ENCODE measurements around the gene SNX20.

Gene SNX20

GRCh38 chr16:50635505-50636392 lies 45.4 kb downstream of the SNX20 start:
- DNase-seq (ENCODE audit: low read depth), result no peak

DNA sequence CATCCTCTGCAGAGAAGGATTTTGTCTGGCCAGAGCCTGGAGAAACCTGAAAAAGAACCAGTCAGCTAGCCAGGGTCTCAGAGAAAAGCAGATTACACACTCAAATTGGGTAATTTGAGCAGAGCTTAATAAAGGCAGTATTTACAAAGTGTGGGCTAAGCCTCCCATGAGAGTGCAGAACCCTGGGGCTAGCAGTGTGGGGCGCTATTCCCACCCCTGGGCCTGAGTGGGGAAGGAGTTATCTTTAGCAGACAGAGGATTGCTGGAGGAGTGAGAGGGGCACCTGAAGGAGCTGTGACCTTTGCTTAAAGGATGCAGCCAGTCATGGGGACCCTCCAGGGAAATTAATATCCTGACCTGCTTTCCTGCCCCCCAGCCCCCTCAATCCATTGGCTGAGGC lies 46.2 kb downstream of the SNX20 start:
- no peak for DNase-seq (ENCODE audit: low read depth)

DNA sequence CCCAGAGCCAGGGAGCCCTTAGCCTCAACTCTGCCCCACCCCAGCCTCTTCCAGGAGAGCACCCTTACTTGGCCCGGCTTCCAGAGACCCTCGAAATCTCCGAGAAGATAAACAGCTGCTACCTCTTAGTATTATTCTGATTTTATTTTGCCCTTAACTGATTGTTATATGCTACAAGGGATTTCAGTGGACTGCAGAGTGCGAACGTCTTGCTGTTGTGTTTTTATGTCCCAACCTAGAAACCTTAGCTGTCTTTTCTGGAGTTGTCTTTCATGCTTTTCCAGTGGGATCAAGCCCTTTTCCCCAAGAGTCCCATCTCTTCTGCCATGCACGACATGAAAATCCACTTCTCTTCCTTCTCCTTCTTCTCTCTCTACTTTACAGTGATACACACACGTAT lies 47.0 kb downstream of the SNX20 start:
- DNase-seq (ENCODE audit: low read depth), result no peak

- no peak for DNase-seq (ENCODE audit: low read depth)
Observed at GRCh38 chr16:50632927-50633800, 47.9 kb downstream of the SNX20 start.

GRCh38 chr16:50631985-50632576 lies 49.0 kb downstream of the SNX20 start:
- DNase-seq (ENCODE audit: low read depth), result no peak

GRCh38 chr16:50631249-50631984 lies 49.7 kb downstream of the SNX20 start:
- DNase-seq (ENCODE audit: low read depth), result no peak

GRCh38 chr16:50630394-50631020 lies 50.6 kb downstream of the SNX20 start:
- no peak for DNase-seq (ENCODE audit: low read depth)

DNA sequence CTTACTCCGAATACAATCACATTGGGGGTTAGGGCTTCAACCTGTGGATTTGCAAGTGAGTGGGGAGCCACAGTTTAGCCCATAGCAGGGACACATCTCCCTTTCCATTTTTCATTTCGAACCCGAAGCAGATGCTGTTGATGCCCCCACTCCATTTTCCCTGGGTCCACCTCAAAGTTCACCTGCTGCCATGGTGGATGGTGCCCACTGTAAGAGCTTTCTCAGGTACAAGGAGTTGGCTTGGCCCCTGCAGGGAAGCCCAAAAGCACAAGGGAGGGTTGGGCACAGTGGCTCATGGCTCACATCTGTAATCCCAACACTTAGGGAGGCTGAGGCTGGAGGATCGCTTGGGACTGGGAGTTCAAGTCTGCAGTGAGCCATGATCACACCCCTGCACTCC lies 51.8 kb downstream of the SNX20 start:
- DNase-seq (ENCODE audit: low read depth), result no peak

- DNase-seq (ENCODE audit: low read depth), result no peak
Observed at GRCh38 chr16:50628156-50628802, 52.8 kb downstream of the SNX20 start.

DNA sequence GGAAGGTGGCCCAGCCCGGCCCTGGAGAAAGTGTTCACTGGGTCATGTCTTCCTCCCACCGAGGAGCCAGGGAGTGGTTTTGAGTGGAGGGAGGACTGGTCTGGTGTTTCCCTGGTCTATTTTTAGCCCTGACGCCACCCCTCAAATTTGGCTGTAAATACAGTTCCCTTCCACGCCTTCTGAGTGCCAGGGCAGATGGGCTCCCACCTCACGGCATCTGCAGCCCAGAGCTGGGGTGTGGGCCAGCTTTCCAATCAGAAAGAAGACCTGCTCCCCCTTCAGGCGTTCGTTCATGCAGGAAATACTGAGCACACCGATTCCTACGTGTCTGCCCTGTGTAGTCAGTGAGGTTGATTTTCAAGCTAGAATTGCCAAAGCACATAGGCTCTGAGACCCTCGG lies 53.7 kb downstream of the SNX20 start:
- no peak for DNase-seq (ENCODE audit: low read depth)

DNA sequence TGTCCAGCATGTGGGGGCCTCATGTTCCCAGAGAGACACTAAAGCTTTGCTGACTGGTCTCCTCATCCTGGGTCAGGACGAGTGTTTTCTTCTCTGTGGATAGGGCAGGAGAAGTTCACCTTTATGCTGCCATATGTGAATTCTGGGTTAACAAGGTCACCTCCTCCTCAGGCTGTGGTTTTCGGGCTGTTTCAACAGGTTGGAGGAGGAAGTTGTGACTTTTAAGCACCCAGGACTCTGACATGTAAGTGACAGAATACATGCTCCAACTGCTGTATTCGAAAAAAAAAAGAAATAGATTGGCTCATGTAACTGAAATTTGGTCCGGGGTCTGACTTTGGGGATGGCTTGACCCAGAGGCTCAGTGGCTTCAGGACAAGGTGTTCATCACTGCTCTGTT lies 54.2 kb downstream of the SNX20 start:
- no peak for DNase-seq (ENCODE audit: low read depth)

DNA sequence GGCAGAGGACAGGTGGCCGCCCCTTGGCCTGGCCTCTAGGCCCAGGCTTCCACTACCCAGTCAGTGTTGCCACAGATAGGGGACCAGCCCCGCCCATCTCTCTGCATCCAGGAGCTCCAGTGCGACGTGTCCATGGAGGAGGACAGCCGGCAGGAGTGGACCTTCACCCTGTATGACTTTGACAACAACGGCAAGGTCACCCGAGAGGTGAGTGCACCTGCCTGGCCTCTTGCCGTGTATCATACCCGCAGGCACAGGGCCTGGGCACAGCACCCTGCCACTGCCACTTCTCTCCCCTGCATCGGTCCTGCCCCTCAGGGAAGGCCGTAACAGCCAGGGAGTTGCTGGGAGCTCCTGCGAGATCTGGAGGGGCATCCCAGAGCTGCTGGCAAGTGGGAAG lies 55.7 kb downstream of the SNX20 start:
- no peak for DNase-seq (ENCODE audit: low read depth)

DNA sequence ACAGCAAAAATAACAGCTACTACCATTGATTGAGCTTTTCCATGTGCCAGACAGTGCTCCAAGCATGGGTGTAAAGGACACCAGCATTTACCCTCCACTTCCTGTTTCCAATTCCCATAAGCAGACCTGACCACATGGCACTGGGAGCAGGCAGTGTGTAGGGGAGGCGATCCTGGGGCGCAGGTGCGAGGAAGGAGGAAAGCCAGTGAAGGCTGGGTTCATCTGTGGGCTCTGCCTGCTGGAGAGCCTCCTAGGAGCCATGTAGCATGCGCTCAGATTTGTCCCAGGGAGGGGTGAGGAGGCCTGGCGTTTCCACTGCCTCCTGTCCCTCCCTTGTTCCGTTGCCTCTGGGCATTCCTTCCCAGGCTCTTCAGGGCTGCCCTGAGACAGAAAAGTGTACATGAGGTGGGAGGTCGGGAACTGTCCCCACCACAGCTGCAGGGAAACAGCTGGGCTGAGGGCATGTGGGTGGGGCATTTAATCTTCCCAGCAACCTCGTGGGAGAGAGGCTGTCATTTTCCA lies 56.6 kb downstream of the SNX20 start:
- DNase-seq (ENCODE audit: low read depth), result no peak

- no peak for DNase-seq (ENCODE audit: low read depth)
Observed at GRCh38 chr16:50622643-50623369, 58.3 kb downstream of the SNX20 start.

- no peak for DNase-seq (ENCODE audit: low read depth)
Observed at GRCh38 chr16:50622029-50622428, 59.1 kb downstream of the SNX20 start.
